Suprapubic skin (tissue), 4 donors: ENCODE data around the gene KIAA0825.
A peak's percentile ranks its signal among the peaks of the same experiment; 100 is the strongest.

Experiments
- CTCF ChIP-seq, 2 donors: fragments of 200-600 bp in 1 of 2; fragments of 450-650 bp in 1 of 2; sonication (generic) in 1 of 2; IDR thresholded peaks; one replicate each; pipeline ENCODE4 v1.5.1; 2016 to 2019; ENCODE audit warnings: antibody characterized with exemption in 2 of 2, mild to moderate bottlenecking in 1 of 2, moderate library complexity in 1 of 2
- POLR2A ChIP-seq, 2 donors: fragments of 450-650 bp; IDR thresholded peaks; one replicate each; pipeline ENCODE4 v1.6.1; 2017; ENCODE audit warnings: antibody characterized with exemption in 2 of 2, mild to moderate bottlenecking in 2 of 2, moderate library complexity in 2 of 2
- POLR2AphosphoS5 ChIP-seq, 3 donors: sonication (generic); formaldehyde crosslinking; IDR thresholded peaks; one replicate each; pipeline ENCODE4 v1.6.1; 2017; ENCODE audit warnings: antibody characterized with exemption in 3 of 3

GRCh38 chr5:94433397-94434163, 184.8 kb downstream of the KIAA0825 start:
- no peak for TF ChIP-seq CTCF (IDR thresholded peaks at IDR 0.05)
- peak; percentile 18 to 78 (median 69) for TF ChIP-seq POLR2AphosphoS5 (IDR thresholded peaks at IDR 0.05)
- TF ChIP-seq POLR2A (IDR thresholded peaks at IDR 0.05): no peak
